Activated naive CD4-positive, alpha-beta T cell treated with Interleukin-2 at 50 U/mL for 16 hours (primary cell): ENCODE results near the gene USP34.
"Not testable (repeated sequence)": the region's sequence is repeated elsewhere in the genome, so short reads cannot be mapped to it uniquely, and the experiment has no call there.

Experiments
- DNase-seq: peaks from one replicate; pipeline ENCODE4 v3.0.0-alpha.2; 2020

The USP34 gene

DNA sequence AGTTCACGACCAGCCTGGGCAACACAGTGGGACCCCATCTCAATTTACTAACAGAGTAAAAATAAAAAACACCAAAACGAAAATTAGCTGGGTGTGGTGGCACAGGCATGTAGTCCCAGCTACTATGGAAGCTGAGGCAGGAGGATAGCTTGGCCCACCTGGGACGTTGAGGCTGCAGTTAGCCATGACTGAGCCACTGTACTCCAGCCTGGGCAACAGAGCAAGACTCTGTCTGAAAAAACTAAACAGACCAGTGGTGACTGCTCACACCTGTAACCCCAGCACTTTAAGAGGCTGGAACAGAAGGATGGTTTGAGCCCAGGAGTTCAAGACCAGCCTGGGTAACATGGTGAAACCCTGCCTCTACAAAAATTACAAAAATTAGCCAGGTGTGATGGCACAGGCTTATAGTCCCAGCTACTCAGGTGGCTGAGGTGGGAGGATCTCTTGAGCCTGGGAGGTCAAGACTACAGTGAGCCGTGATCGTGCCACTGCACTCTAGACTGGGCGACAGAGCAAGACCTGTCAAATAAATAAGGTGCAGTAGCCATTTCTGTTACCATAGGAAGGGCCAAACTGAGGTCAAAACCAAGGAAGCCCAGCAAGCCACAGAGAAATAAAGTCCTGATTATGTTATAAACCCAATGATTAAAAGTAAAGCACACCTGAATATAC is 14.0 kb downstream of the USP34 start:
- no peak for DNase-seq

DNA sequence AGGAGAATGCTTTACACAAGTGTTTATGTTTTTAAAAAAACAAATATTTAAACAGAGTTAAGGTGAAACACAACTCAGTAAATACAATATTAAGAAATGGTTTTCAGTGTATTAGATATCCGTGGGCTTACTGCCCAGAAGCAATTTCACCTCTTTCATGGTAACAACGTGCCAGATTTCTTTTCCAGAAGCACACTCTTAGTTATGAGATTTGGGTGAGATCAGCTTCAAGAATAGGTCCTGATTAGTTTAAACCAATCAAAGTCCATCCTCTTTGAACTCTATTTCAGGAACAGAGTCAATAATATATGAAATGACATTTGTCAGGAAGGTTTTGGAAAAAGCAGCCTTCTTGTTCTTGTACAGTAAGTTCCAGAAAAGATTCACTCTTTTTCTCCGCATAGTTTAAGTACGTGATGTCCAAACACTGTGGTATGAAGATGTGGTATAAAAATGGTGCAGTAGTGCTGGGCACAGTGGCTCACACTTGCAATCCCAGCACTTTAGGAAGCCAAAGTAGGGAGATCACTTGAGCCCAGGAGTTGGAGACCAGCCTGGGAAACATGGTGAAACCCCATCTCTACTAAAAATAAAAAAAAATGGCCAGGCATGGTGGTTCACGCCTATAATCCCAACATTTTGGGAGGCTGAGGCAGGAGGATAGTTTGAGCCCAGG is 14.7 kb downstream of the USP34 start:
- DNase-seq: no peak

DNA sequence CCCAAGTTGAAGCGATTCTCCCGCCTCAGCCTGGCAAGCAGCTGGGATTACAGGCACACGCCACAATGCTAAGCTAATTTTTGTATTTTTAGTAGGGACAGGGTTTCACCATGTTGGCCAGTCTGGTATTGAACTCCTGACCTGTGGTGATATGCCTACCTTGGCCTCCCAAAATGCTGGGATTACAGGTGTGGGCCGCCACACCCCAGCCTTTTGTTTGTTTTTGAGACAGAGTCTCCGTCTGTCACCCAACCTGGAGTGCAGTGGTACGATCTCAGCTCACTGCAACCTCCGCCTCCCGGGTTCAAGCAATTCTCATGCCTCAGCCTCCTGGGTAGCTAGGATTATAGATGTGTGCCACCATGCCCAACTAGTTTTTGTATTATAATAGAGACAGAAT is 15.9 kb downstream of the USP34 start:
- not testable (repeated sequence) for DNase-seq

DNA sequence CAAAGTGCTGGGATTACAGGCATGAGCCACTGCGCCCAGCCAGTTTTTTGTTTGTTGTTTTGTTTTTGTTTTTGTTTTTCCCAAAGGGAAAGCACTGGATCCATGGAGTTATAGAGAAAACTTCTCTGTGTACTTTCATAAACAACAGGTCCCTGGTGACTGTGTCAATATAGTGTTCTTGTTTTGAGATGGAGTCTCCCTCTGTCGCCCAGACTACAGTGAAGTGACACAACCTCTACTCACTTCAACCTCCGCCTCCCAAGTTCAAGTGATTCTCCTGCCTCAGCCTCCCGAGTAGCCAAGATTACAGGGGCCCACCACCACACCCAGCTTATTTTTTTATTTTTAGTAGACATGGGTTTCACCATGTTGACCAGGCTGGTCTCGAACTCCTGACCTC is 16.5 kb downstream of the USP34 start:
- DNase-seq: no peak

DNA sequence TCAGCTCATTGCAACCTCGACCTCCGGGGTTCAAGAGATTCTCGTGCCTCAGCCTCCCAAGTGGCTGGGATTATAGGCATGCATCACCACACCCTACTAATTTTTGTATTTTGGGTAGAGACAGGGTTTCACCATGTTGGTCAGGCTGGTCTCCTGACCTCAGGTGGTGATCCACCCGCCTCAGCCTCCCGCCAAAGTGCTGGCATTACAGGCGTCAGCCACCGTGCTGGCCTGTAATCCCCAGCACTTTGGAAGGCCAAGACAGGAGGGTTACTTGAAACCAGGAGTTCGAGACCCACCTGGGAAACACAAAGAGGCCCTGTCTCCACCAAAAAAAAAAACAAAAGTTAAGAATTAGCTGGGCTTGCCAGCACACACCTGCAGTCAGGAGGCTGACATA is 18.5 kb downstream of the USP34 start:
- no peak for DNase-seq

DNA sequence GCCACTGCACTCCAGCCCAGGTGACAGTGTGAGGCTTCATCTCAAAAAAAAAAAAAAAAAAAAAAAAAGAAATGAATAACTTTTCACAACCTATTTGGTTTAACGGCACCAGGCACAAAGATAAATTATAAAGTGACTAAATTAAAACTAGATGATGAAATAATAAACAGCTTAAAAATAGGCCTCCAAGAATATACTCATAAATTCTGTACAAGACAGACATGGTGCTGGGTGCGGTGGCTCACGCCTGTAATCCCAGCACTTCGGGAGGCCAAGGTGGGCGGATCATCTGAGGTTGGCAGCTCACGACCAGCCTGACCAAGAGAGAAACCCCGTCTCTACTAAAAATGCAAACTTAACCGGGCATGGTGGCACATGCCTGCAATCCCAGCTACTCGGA is 19.7 kb downstream of the USP34 start:
- no peak for DNase-seq

DNA sequence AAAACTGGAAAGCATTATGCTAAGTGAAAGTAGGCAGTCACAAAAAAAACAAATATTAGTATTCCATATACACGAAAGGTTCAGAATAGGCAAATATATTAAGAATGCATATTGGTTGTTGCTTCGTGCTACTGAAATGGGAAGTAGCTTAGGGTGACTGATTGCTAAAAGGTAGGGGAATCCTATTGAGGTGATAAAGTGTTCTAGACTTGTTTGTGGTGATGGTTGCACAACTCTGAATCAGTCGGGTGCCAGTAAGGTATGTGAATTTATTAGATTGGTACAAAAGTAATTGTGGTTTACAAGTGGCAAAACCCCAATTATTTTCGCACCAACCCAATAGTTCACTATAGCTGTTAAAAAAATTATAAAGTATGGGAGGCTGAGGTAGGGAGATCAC is 20.7 kb downstream of the USP34 start:
- no peak for DNase-seq

DNA sequence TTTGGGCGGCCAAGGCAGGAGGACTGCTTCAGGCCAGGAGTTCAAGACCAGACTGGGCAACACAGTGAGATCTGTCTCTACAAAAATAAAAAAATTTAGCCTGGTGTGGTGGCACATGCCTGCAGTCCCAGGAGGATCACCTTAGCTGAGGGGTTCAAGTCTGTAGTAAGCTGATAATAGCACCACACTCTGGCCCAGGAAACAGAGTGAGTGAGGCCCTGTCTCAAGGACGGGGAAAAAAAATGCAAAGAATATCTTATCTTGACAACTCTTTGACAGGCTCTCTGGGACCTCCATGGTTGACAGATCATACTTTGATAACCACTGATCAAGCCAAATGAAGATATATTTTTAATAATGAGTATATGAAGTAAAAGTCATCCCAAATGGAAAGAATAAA is 22.7 kb downstream of the USP34 start:
- no peak for DNase-seq

DNA sequence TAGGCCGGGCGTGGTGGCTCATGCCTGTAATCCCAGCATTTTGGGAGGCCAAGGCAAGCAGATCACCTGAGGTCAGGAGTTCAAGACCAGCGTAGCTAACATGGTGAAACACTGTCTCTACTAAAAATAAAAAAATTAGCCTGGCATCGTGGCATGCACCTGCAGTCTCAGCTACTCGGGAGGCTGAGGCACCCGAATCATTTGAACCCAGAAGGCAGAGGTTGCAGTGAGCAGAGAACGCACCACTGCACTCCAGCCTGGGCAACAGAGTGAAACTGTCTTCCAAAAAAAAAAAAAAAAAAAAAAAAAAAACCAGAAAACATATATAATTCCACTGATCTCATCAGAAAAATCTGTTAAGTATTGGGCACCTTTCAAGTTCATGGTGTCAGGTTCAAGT is 23.9 kb downstream of the USP34 start:
- not testable (repeated sequence) for DNase-seq

DNA sequence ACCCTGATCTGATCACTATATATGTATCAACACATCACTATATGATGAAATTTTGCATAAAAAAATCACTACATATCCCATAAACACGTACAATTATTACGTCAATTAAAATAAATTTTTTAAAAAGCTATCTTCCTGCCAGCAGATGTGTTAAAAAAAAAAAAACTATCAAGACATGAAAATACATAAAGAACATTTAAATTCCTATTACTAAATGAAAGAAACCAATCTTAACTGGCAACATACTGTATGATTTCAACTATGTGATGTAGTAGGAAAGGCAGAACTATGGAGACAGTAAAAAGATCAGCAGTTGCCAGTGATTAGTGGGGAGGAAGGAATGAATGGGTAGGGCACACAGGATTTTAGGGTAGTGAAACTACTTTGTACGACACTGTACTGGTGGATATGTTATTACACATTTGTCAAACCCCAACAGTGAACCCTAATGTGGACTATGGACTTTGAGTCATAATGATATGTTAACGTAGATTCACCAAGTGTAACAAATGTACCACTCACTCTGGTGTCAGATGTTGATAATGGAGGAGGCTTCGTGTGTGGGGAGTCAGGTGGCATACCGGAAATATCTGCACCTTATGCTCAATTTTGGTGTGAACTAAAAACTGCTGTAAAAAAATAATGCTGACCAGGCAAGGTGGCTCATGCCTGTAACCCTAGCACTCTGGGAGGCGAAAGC is 27.4 kb downstream of the USP34 start:
- DNase-seq: no peak

DNA sequence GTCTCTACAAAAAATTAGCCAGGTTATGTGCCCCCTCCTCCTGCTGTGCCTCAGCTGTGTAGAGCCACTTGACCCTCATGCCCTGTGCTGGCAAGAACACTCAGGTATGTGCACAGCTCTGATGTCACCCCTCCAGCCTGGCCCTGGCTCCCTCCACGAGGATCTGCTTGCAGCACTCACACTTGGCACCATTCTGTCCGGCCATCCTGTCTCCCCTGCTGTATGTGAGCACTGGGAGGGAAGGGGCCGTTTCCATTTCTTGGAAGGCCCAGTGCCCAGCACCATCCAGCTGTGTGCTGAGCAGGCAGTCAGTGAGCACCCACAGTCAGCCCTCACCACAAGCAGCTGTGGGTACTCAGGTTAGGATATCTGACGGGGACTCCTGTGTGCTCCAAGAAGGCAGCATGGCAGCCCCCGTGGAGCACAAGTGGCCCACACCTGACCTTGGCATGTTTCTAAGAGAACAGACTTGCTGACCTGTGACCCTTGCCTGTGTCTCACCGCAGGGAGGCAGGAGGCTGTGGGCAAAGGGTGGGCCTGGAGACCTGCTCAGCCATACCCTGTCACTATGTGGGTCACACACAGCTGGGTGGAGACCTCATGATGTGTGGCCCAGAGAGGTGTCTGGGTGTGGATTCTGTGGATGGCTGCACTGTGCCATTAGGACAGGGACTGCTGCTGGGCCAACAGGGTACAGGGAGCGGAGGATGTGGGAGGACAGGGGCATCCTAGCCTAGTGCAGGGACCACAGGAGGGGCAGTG is 31.5 kb downstream of the USP34 start:
- DNase-seq: no peak

DNA sequence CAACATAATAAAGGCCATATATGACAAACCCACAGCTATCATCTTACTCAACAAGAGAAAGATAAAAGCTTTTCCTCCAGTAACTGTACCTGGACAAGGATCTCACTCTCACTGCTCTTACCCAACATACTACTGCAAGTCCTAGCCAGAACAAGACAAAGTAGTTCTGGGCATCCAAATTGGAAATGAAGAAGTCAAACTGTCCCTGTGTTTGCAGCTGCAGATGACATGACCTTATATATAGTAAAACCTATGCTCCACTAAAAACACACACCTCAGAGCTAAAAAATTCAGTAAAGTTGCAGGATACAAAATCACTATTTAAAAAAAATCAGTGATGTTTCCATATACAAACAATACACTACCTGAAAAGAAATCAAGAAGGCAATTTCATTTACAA is 32.2 kb downstream of the USP34 start:
- DNase-seq: no peak

DNA sequence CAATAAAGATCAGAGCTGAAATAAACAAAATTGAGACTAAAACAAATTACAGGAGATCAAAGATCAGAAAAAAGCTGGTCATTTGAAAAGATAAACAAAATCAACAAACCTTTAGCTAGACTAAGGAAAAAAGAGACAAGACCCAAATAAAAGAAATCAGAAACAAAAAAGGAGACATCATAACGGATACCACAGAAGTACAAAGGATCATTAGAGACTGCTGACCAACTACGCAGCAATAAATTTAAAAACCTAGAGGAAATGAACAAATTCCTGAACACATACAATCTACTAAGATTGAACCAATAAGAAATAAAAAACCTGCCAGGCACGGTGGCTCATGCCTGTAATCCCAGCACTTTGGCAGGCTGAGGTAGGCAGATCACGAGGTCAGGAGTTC is 33.7 kb downstream of the USP34 start:
- no peak for DNase-seq

DNA sequence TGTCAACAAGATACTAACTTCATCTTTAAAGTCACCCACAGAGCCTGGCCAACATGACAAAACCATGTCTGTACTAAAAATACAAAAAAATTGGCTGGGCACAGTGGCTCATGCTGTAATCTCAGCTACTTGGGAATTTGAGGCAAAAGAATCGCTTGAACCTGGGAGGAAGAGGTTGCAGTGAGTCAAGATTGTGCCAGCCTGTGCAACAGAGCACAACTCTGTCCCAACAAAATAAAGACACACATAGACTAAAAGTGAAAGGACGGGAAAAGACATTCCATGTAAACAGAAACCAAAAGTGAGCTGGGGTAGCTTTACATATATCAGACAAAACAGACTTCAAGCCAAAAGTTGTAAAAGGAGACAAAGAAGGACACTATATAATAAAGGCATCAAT is 34.8 kb downstream of the USP34 start:
- no peak for DNase-seq

DNA sequence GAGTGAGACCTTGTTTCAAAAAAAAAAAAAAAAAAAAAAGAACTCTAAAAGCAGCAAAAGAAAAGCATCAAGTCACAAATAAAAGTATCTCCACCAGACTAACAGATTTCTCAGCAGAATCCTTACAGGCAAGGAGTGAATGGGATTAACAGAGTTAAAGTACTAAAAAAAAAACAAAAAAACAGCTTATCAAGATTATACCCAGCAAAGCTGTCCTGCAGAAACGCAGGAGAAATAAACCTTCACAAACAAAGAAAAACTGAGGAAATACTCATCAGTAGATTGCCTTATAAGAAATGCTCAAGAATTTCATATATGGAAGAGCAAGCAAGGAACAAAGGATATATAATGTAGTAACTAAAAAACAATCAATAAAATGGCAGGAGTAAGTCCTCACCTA is 35.6 kb downstream of the USP34 start:
- no peak for DNase-seq

DNA sequence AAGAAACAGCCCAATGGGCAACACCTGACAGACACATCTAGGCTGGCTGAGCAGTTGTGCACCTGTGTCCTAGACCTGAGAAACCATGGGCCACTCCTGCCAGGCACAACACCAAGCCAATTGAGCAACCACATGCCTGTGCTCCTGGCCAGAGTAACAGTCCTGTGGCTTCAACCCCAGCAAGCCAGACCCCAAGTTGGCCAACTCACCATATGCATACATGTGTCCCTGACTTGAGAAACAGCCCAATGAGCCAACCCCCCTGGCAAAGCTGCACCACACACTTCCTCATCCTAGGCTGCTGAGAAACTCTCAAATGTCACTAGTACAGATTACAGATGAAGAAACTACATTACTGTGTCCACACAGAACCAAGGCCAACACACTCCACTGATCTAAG is 36.6 kb downstream of the USP34 start:
- DNase-seq: no peak

DNA sequence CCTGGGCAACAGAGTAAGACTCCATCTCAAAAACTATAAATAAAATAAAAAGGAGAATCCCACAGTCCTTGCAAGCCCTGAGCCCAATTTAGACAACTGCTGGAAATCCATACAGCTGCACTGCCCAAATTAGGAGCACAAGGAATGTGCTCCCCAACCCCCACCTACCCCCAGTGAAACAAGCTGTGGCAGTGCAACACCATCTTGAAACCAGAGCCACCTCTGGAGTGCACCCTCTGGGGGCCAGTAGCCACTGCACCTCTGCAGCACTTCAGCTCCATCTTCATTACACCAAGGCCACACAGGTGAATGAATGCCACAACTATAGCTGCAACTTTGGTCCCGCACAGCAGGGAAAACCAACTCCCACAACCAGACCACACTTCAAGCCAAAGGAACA is 37.3 kb downstream of the USP34 start:
- DNase-seq: no peak

DNA sequence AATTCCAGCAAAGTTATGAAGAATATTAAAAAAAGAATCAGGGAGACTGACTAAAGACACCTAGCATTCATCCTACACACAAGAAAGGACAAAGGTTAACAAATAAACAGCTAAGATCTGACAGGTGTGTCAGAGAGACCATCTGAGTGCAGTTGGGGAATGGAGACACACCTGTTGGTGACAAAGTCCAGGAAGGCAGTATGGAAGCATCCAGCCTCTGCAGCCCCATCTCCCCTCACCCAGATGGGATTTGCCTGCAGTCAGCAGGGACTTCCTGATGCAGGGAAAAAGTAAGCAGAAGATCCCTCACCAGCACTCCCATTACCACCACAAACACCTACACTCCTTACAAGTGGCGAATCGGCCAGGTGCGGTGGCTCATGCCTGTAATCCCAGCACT is 37.9 kb downstream of the USP34 start:
- no peak for DNase-seq

DNA sequence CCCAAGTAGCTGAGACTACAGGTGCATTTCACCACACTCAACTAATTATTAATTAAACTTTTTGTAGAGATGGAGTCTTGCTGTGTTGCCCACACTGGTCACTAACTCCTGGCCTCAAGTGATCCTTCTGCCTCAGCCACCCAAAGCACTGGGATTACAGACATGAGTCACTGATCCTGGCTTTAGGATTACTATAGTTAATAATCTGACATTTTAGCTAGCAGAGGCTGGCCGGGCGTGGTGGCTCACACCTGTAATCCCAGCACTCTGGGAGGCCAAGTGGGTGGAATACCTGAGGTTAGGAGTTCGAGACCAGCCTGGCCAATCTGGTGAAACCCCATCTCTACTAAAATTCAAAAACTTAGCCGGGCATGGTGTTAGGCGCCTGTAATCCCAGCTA is 39.5 kb downstream of the USP34 start:
- DNase-seq: no peak

DNA sequence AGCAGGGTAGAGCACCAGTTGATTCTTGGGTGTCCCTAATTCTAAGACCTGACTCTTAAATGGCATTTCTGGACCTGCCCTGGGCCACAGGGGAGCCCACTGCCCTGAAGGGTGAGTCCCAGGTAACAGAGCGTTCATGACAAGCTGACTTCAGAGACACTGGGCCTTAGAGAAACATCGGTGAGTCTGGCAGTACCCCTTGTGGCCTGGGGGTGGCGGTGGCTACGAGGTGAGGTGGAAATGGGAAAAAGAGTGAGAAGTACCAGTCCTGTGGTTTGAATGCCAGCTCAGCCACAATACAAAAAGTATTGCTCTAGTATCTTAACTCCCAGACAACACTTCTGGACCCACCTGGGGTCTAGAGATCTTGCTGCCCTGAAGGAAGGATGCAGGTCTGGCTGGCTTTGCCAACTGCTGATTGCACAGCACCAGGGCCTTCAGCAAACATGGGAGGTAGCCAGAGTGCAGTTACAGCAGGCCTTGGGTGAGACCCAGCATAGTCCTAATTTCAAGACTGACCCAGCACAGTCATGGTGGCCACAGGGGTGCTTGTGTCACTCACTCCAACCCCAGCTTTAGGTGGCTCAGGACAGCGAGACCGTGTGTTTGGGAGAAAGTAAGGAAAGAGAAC is 44.5 kb downstream of the USP34 start:
- peak; percentile 73 for DNase-seq

DNA sequence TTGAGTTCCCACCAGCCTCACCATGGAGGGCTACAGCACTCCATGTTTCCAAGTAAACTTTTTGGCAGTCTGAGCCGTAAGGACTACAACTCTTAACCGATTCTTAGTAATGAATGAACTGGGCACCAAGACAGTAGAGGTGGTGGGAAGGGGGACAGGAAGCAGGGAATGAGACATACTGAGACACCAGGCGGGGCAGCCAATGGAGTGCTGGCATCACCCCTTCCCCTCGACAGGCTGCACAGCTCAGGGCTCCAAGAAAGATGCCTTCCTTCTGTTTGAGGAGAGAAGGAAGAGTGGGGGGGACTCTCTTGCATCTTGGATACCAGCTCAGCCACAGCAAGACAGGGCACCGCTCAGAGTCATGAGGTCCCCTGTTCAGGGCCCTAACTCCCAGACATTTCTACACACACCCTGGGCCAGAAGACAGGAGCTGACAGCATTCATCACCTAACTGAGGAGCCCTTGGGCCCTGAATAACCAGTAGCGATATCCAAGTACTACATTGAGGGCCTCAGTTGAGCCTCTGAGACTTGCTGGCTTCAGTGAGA is 45.2 kb downstream of the USP34 start:
- no peak for DNase-seq

DNA sequence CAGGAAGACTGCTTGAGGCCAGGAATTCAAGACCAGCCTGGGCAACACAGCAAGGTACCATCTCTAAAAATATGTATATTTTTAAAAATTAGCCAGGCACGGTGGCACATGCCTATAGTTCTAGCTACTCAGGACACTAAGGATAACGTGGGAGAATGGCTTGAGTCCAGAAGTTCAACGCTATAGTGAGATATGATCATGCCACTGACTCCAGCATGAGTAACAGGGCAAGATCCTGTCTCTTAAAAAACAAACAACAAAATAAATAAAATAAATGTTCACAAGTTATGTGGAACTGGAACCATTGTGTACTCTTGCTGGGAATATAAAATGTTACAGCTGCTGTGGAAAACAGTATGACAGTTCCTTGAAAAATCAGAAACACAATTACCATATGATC is 47.2 kb downstream of the USP34 start:
- no peak for DNase-seq

DNA sequence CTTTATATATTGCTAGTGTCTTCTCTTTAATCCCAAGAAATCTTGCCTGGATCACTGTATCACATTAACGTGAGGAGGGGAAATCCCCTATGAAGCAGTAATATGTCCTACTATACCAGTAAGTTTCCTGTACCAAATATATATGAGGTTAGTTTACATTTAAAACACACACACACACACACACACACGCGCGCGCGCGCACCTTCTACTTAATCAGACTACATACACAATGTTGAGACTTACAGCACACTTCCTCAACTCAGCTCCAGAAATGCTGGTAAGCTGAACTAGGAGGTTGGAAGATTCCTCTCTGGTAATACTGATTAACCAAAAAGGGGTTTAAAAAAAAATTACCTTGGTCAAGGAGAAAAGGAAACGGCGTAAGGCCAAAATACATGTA is 49.3 kb downstream of the USP34 start:
- no peak for DNase-seq
